Sigmoid colon (tissue), 7 donors: ENCODE measurements around the gene NPHP1. TPM values are rescaled to one million over a fixed set of nuclear protein-coding genes. Genes with fewer than 3 reads are reported as not detected.
"Not testable (repeated sequence)": the region's sequence is repeated elsewhere in the genome, so short reads cannot be mapped to it uniquely, and the experiment has no call there.

Source experiments
- DNase-seq: peaks from one replicate; pipeline ENCODE4 v3.0.0-alpha.2; 2019
- H3K27ac ChIP-seq, 4 donors: fragments of 200-600 bp; sonication (generic); one replicate each; pipeline ENCODE4 v1.5.1; 2016 to 2019; ENCODE audit warnings: mild to moderate bottlenecking in 1 of 4
- H3K27me3 ChIP-seq, 3 donors: fragments of 200-600 bp; sonication (generic); one replicate each; pipeline ENCODE4 v1.5.1; 2019; ENCODE audit warnings: mild to moderate bottlenecking in 1 of 3
- H3K36me3 ChIP-seq, 4 donors: fragments of 200-600 bp; sonication (generic); one replicate each; pipeline ENCODE4 v1.5.1; 2016 to 2019
- H3K4me1 ChIP-seq, 4 donors: fragments of 200-600 bp; sonication (generic); one replicate each; pipeline ENCODE4 v1.5.1; 2017 to 2019
- H3K4me3 ChIP-seq, 4 donors: fragments of 200-600 bp; sonication (generic); one replicate each; pipeline ENCODE4 v1.5.1; 2017 to 2019; ENCODE audit warnings: mild to moderate bottlenecking in 2 of 4, moderate library complexity in 1 of 4
- H3K9me3 ChIP-seq, 4 donors: fragments of 200-600 bp in 3 of 4; sonication (generic) in 3 of 4; one replicate each; pipeline versions ENCODE4 v1.5.1 to v1.6.1; 2013 to 2019
- CTCF ChIP-seq, 4 experiments: fragments of 450-650 bp in 3 of 4; fragments of 200-600 bp in 1 of 4; IDR thresholded peaks; one replicate each; pipeline ENCODE4 v1.5.1; 2016 to 2019; ENCODE audit warnings: antibody characterized with exemption in 4 of 4, mild to moderate bottlenecking in 3 of 4, moderate library complexity in 2 of 4
- EP300 ChIP-seq, 4 donors: sonication (generic); formaldehyde crosslinking; IDR thresholded peaks; one replicate each; pipeline ENCODE4 v1.6.1; 2017; ENCODE audit warnings: antibody characterized with exemption in 4 of 4
- POLR2A ChIP-seq, 2 donors: fragments of 450-650 bp; IDR thresholded peaks; one replicate each; pipeline ENCODE4 v1.6.1; 2016; ENCODE audit warnings: antibody characterized with exemption in 2 of 2, mild to moderate bottlenecking in 2 of 2, moderate library complexity in 2 of 2
- POLR2AphosphoS5 ChIP-seq, 4 donors: sonication (generic); formaldehyde crosslinking; IDR thresholded peaks; one replicate each; pipeline ENCODE4 v1.6.1; 2017; ENCODE audit warnings: antibody characterized with exemption in 4 of 4
- WGBS, 2 donors: extraction: QIAGEN DNeasy Blood & Tissue Kit; methylation state at CpG; one replicate each; pipeline ENCODE4 v1.1.7; 2013; 5-methylcytosine and 5-hydroxymethylcytosine counted together
- intact Hi-C: fragments of 100-400 bp; cut with DNase I; formaldehyde crosslinking; loops from one replicate; pipeline ENCODE4 v1.15.1; 2023
- polyA plus RNA-seq, 3 donors: library from polyadenylated mRNA; stranded (reverse); fragments of 200-250 nt; gene quantifications; one replicate each; pipeline ENCODE4 v1.2.3, GENCODE V29; 2013
- total RNA-seq, 4 donors: library from RNA; depleted of rRNA; stranded (reverse); fragments of >200 nt; gene quantifications; one replicate each; pipeline ENCODE4 v1.1.0, GENCODE V29; 2016
- donor health status: healthy with polysubstance abuse.
- donor health status: Bipolar disorder and iron deficiency.
- donor health status: healthy.

Gene NPHP1
- 10 to 100 TPM in 3 of 4 donors, 1 to 10 TPM in 1; 6.1 to 12.5 (median 10.7) TPM for total RNA-seq
- polyA plus RNA-seq, result 1 to 10 TPM in 2 of 3 donors, under 1 TPM in 1; 0.60 to 2.2 (median 1.2) TPM

- peaks cover 0 to 12% (median 5%) of the 10 kb centered on the region in 4 donors for H3K4me1 ChIP-seq
- no peaks in the 10 kb centered on the region for H3K9me3 ChIP-seq
- H3K27ac ChIP-seq, result peak within 1 kb of the TSS; percentile 49 to 69 (median 64)
- TF ChIP-seq CTCF (IDR thresholded peaks at IDR 0.05), result no peak
- no peak for TF ChIP-seq POLR2A (IDR thresholded peaks at IDR 0.05)
- TF ChIP-seq EP300 (IDR thresholded peaks at IDR 0.05), result peak in 2 of 4 donors; percentile 54 to 73
- peak in 3 of 4 donors; percentile 82 to 86 (median 83) for TF ChIP-seq POLR2AphosphoS5 (IDR thresholded peaks at IDR 0.05)
- intact Hi-C loops, result no loop called here
- H3K36me3 ChIP-seq, result peaks cover 0 to 8% (median 2%) of the 10 kb centered on the region in 4 donors
- 2% methylated on average over 43 of the region's 43 CpGs for whole genome bisulfite sequencing, 2 donors
- H3K27me3 ChIP-seq, result no peaks in the 10 kb centered on the region
- H3K4me3 ChIP-seq, result peak within 1 kb of the TSS; percentile 55 to 73 (median 60)
- DNase-seq, result peak; percentile 94
Measured at GRCh38 chr2:110204408-110205385, at the start of gene NPHP1. Gene NPHP1, minus strand, starts transcription at chr2:110205013. Its CDS starts 45 bp downstream, at chr2:110204968.

- H3K9me3 ChIP-seq, intact Hi-C loops, H3K36me3 ChIP-seq, H3K27me3 ChIP-seq, H3K27ac ChIP-seq, H3K4me1 ChIP-seq, H3K4me3 ChIP-seq, DNase-seq: not testable (repeated sequence)
- WGBS, 2 donors, result 87 to 90% methylated on average over 6 of the region's 7 CpGs
Measured at GRCh38 chr2:110248081-110248795, 43.4 kb upstream of the NPHP1 start.

- H3K27ac ChIP-seq, intact Hi-C loops, H3K4me1 ChIP-seq, H3K36me3 ChIP-seq, H3K27me3 ChIP-seq, DNase-seq, H3K9me3 ChIP-seq, H3K4me3 ChIP-seq: not testable (repeated sequence)
- no CpG with 5 or more reads among the region's 89 CpGs for WGBS, 2 donors
Measured at GRCh38 chr2:110245488-110246435, 40.9 kb upstream of the NPHP1 start.

GRCh38 chr2:110243283-110243682, 38.5 kb upstream of the NPHP1 start:
- H3K9me3 ChIP-seq, H3K27me3 ChIP-seq, H3K27ac ChIP-seq, intact Hi-C loops, H3K4me3 ChIP-seq, DNase-seq, H3K4me1 ChIP-seq, H3K36me3 ChIP-seq: not testable (repeated sequence)
- 92 to 100% methylated on average over 1 of the region's 3 CpGs for WGBS, 2 donors

- DNase-seq, H3K36me3 ChIP-seq, intact Hi-C loops, H3K9me3 ChIP-seq, H3K27me3 ChIP-seq, H3K4me3 ChIP-seq, H3K27ac ChIP-seq, H3K4me1 ChIP-seq: not testable (repeated sequence)
- 36 to 61% methylated on average over 5 of the region's 5 CpGs for WGBS, 2 donors
Measured at GRCh38 chr2:110234514-110234913, 29.7 kb upstream of the NPHP1 start.

- H3K36me3 ChIP-seq, DNase-seq, intact Hi-C loops, H3K9me3 ChIP-seq, H3K27me3 ChIP-seq, H3K4me3 ChIP-seq, H3K27ac ChIP-seq, H3K4me1 ChIP-seq: not testable (repeated sequence)
- WGBS, 2 donors, result no CpG with 5 or more reads among the region's 1 CpG
Measured at GRCh38 chr2:110229886-110230285, 25.1 kb upstream of the NPHP1 start.

GRCh38 chr2:110222626-110223025, 17.8 kb upstream of the NPHP1 start:
- H3K27me3 ChIP-seq, result peaks cover 0 to 17% (median 7%) of the 10 kb centered on the region in 3 donors
- H3K27ac ChIP-seq, DNase-seq, intact Hi-C loops, H3K9me3 ChIP-seq, H3K4me3 ChIP-seq, H3K36me3 ChIP-seq, H3K4me1 ChIP-seq: not testable (repeated sequence)
- 95% methylated on average over 1 of the region's 1 CpG for WGBS, 2 donors
